HCT116 (cell line): ENCODE results near the gene SLK. TPM values are rescaled to one million over a fixed set of nuclear protein-coding genes. Genes with fewer than 3 reads are reported as not detected.

Experiments used
- ATAC-seq: fragments of 200-7000 bp; cut with Tn5 transposase; 2 replicates; pipeline ENCODE4 v1.9.1; 2020; ENCODE audit warnings: mild to moderate bottlenecking, moderate library complexity
- Bru-seq: library from RNA; stranded (reverse); fragments of 400-500 nt; gene quantifications from one replicate; lab custom pipeline; 2021; lab: Mats Ljungman, UMichigan
- BruChase-seq, 2 experiments: library from RNA; stranded (reverse); fragments of 400-500 nt; gene quantifications; one replicate each; lab custom pipeline; 2021; lab: Mats Ljungman, UMichigan
- BruUV-seq: library from RNA; stranded (reverse); fragments of 400-500 nt; replicated peaks from 2 replicates; lab custom pipeline; 2021; lab: Mats Ljungman, UMichigan
- CTCF ChIA-PET: fragments of 300-600 bp; sonication (Branson Sonifier 250); formaldehyde crosslinking; loops from one replicate; lab custom pipeline; 2021; ENCODE audit warnings: antibody characterized with exemption; lab: Charles Lee
- POLR2A ChIA-PET: fragments of 300-600, 350-600 bp; sonication (Branson Sonifier 250); formaldehyde crosslinking; loops from one replicate; lab custom pipeline; 2021; ENCODE audit warnings: antibody characterized with exemption; lab: Charles Lee
- RAD21 ChIA-PET, 2 experiments: fragments of 300-600 bp; sonication (Branson Sonifier 250); formaldehyde crosslinking; loops; one replicate each; lab custom pipeline; 2023; ENCODE audit warnings: low total read pairs in 2 of 2; ENCODE audit not compliant: uncharacterized antibody in 2 of 2, unreplicated experiment in 2 of 2, low non-redundant PET in 1 of 2; lab: Charles Lee
- DNase-seq: peaks from one replicate; pipeline ENCODE4 v3.0.0-alpha.2; 2010; ENCODE audit warnings: low read depth, low spot score
- H2AFZ ChIP-seq: fragments of 200-600 bp; shearing (Covaris generic), sonication (generic); 2 replicates; pipeline ENCODE4 v1.6.1; 2017; ENCODE audit warnings: low read depth, mixed run types, mixed read lengths, antibody characterized with exemption, low read length; ENCODE audit not compliant: poor library complexity, severe bottlenecking
- H3K27ac ChIP-seq: 2 replicates; pipeline ENCODE4 v1.5.1; 2012; ENCODE audit warnings: low read depth, low read length
- H3K27me3 ChIP-seq: fragments of 200-600 bp; sonication (generic); 2 replicates; pipeline ENCODE4 v1.6.1; 2016; ENCODE audit warnings: mixed run types, low read length, mixed read lengths; ENCODE audit not compliant: insufficient read depth
- H3K36me3 ChIP-seq, 2 experiments: fragments of 200-500 bp in 1 of 2; fragments of 200-600 bp in 1 of 2; sonication (Bioruptor generic) in 1 of 2; sonication (generic) in 1 of 2; 2 replicates each; pipeline versions ENCODE4 v1.5.1 to v1.6.1; 2014 to 2016; ENCODE audit warnings: low read length in 2 of 2, inconsistent platforms in 1 of 2, mixed read lengths in 1 of 2, mixed run types in 1 of 2; ENCODE audit not compliant: insufficient read depth in 2 of 2, control insufficient read depth in 1 of 2
- H3K4me1 ChIP-seq, 2 experiments: fragments of 200-600 bp in 1 of 2; sonication (generic) in 1 of 2; 2 replicates each; pipeline versions ENCODE4 v1.5.1 to v1.6.1; 2012 to 2017; ENCODE audit warnings: low read length in 2 of 2, inconsistent platforms in 1 of 2, mild to moderate bottlenecking in 1 of 2, mixed read lengths in 1 of 2, mixed run types in 1 of 2, moderate library complexity in 1 of 2; ENCODE audit not compliant: insufficient read depth in 2 of 2, control insufficient read depth in 1 of 2
- H3K4me2 ChIP-seq: fragments of 200-600 bp; sonication (generic); 2 replicates; pipeline ENCODE4 v1.6.1; 2017; ENCODE audit warnings: mixed run types, low read length, mixed read lengths
- H3K4me3 ChIP-seq, 2 experiments: fragments of 200-600 bp in 1 of 2; sonication (generic) in 1 of 2; replicated peaks in 1 of 2; 2 replicates each; pipeline ENCODE4 v1.5.1; 2011 to 2016; ENCODE audit warnings: low read length in 2 of 2, control low read depth in 1 of 2, low read depth in 1 of 2, mild to moderate bottlenecking in 1 of 2, mixed read lengths in 1 of 2, mixed run types in 1 of 2
- H3K79me2 ChIP-seq: fragments of 200-600 bp; sonication (generic); 2 replicates; pipeline ENCODE4 v1.6.1; 2017; ENCODE audit warnings: mild to moderate bottlenecking, mixed run types, low read length, moderate library complexity, mixed read lengths; ENCODE audit not compliant: insufficient read depth
- H3K9ac ChIP-seq: fragments of 200-600 bp; sonication (generic); 2 replicates; pipeline ENCODE4 v1.6.1; 2016; ENCODE audit warnings: low read length, mixed read lengths
- H3K9me2 ChIP-seq: fragments of 200-600 bp; sonication (generic), shearing (Covaris generic); 2 replicates; pipeline ENCODE4 v1.6.1; 2017; ENCODE audit warnings: mixed run types, mild to moderate bottlenecking, moderate library complexity; ENCODE audit not compliant: insufficient read depth
- H3K9me3 ChIP-seq, 2 experiments: fragments of 200-500 bp in 1 of 2; fragments of 200-600 bp in 1 of 2; sonication (Bioruptor generic) in 1 of 2; sonication (generic) in 1 of 2; 2 replicates each; pipeline ENCODE4 v1.6.1; 2014 to 2017; ENCODE audit warnings: low read length in 2 of 2, mixed read lengths in 2 of 2, inconsistent platforms in 1 of 2, low read depth in 1 of 2, mild to moderate bottlenecking in 1 of 2, mixed run types in 1 of 2, moderate library complexity in 1 of 2; ENCODE audit not compliant: control insufficient read depth in 1 of 2, insufficient read depth in 1 of 2
- H4K20me1 ChIP-seq: fragments of 200-600 bp; sonication (generic), shearing (Covaris generic); 2 replicates; pipeline ENCODE4 v1.6.1; 2017; ENCODE audit warnings: mixed run types, mild to moderate bottlenecking, moderate library complexity; ENCODE audit not compliant: insufficient read depth
- ATF3 ChIP-seq: IDR thresholded peaks from 2 replicates; pipeline ENCODE4 v1.6.1; 2012
- CBX3 ChIP-seq: IDR thresholded peaks from 2 replicates; pipeline ENCODE4 v1.6.1; 2012; ENCODE audit warnings: low read depth
- EGR1 ChIP-seq: IDR thresholded peaks from 2 replicates; pipeline ENCODE4 v1.6.1; 2012; ENCODE audit warnings: low read depth
- ELF1 ChIP-seq: IDR thresholded peaks from 2 replicates; pipeline ENCODE4 v1.6.1; 2012; ENCODE audit warnings: low read depth, borderline replicate concordance
- EZH2 ChIP-seq: fragments of 200-600 bp; sonication (generic); IDR thresholded peaks from 2 replicates; pipeline ENCODE4 v1.6.1; 2017; ENCODE audit warnings: antibody characterized with exemption, mixed run types
- EZH2phosphoT487 ChIP-seq: fragments of 200-600 bp; IDR thresholded peaks from 2 replicates; pipeline ENCODE4 v1.6.1; 2018; ENCODE audit warnings: antibody characterized with exemption, borderline replicate concordance
- FOSL1 ChIP-seq: IDR thresholded peaks from 2 replicates; pipeline ENCODE4 v1.6.1; 2012; ENCODE audit warnings: low read depth
- JUND ChIP-seq: IDR thresholded peaks from 2 replicates; pipeline ENCODE4 v1.6.1; 2012
- POLR2A ChIP-seq: IDR thresholded peaks from 2 replicates; pipeline ENCODE4 v1.7.0; 2011; ENCODE audit warnings: borderline replicate concordance; ENCODE audit not compliant: insufficient read depth, insufficient read length; ENCODE audit errors: extremely low read depth
- POLR2AphosphoS5 ChIP-seq: IDR thresholded peaks from 2 replicates; pipeline ENCODE4 v1.6.1; 2011; ENCODE audit warnings: mild to moderate bottlenecking, low read depth, low read length, moderate library complexity
- RAD21 ChIP-seq: IDR thresholded peaks from 2 replicates; pipeline ENCODE4 v1.6.1; 2012; ENCODE audit warnings: low read depth, mild to moderate bottlenecking
- SIN3A ChIP-seq: IDR thresholded peaks from 2 replicates; pipeline ENCODE4 v1.6.1; 2012; ENCODE audit warnings: low read depth
- SP1 ChIP-seq: IDR thresholded peaks from 2 replicates; pipeline ENCODE4 v1.6.1; 2012; ENCODE audit warnings: low read depth
- SRF ChIP-seq: IDR thresholded peaks from 2 replicates; pipeline ENCODE4 v1.6.1; 2012; ENCODE audit warnings: low read depth
- TCF7L2 ChIP-seq: IDR thresholded peaks from 2 replicates; pipeline ENCODE4 v1.7.0; 2011; ENCODE audit warnings: borderline replicate concordance, inconsistent platforms; ENCODE audit not compliant: insufficient read depth, insufficient read length; ENCODE audit errors: extremely low read depth
- ZFX ChIP-seq: fragments of 450-650 bp; IDR thresholded peaks from 2 replicates; pipeline ENCODE4 v1.6.1; 2017
- ZNF274 ChIP-seq: fragments of 200-500 bp; sonication (Bioruptor generic); IDR thresholded peaks from 2 replicates; pipeline ENCODE4 v1.6.1; 2014; ENCODE audit warnings: mild to moderate bottlenecking, low read depth, low read length, inconsistent platforms
- intact Hi-C: fragments of 100-400 bp; cut with micrococcal nuclease; formaldehyde crosslinking; loops from 2 replicates; pipeline ENCODE4 v1.10.0; 2022
- long read RNA-seq: library from polyadenylated mRNA; unstranded; transcript quantifications from one replicate; pipeline ENCODE4 v2.0.0, GENCODE V29; 2021; ENCODE audit not compliant: unreplicated experiment
- polyA plus RNA-seq: library from polyadenylated mRNA; unstranded; fragments of >200 nt; gene quantifications from 2 replicates; pipeline ENCODE4 v1.2.1, GENCODE V29; 2012; ENCODE audit warnings: missing spikeins
- total RNA-seq: library from RNA; stranded (reverse); gene quantifications from one replicate; pipeline ENCODE4 v1.2.1, GENCODE V29; 2021; ENCODE audit not compliant: unreplicated experiment
- TF ChIP-seq, protein P1 (sequence below): IDR thresholded peaks from 2 replicates; pipeline ENCODE4 v1.6.1; 2012
- TF ChIP-seq, protein P2 (sequence below), 3 experiments: fragments of 200-600 bp in 1 of 3; sonication (generic) in 1 of 3; IDR thresholded peaks in 2 of 3; conservative IDR thresholded peaks in 1 of 3; 2 replicates each; pipeline ENCODE4 v1.5.1; 2012 to 2017; ENCODE audit warnings: low read depth in 2 of 3, low read length in 2 of 3, antibody characterized with exemption in 1 of 3, borderline replicate concordance in 1 of 3, control low read depth in 1 of 3, mild to moderate bottlenecking in 1 of 3, mixed read lengths in 1 of 3, mixed run types in 1 of 3, moderate library complexity in 1 of 3; ENCODE audit not compliant: insufficient read depth in 1 of 3
- TF ChIP-seq, protein P3 (sequence below): IDR thresholded peaks from 2 replicates; pipeline ENCODE4 v1.6.1; 2011; ENCODE audit warnings: mild to moderate bottlenecking, low read length, moderate library complexity; ENCODE audit not compliant: insufficient replicate concordance; ENCODE audit errors: extremely low read depth

Gene SLK
- total RNA-seq (44.2 TPM), Bru-seq, nascent RNA (percentile 97 among the genes with signal in this experiment), BruChase-seq, experiment 1, labeled RNA remaining after a 6-hour chase (percentile 93 among the genes with signal in this experiment), BruChase-seq, experiment 2, labeled RNA remaining after a 2-hour chase (percentile 96 among the genes with signal in this experiment)
- 9.4 and 13.3 TPM in 2 replicates for polyA plus RNA-seq
- long read RNA-seq, full-length matches to known transcripts, result 29 of 259 reads
- long read RNA-seq, partial matches to known transcripts, result 209 of 259 reads
- long read RNA-seq, other reads (novel, unspliced or antisense), result 21 of 259 reads

GRCh38 chr10:103966671-103967447, at the start of gene SLK:
Gene SLK, plus strand, starts transcription at chr10:103967140. Its CDS starts 606 bp downstream, at chr10:103967746.
- Histone ChIP-seq H3K4me2 (peak within 1 kb of the TSS; percentile 89), H3K79me2 (peaks cover 44% of the 10 kb centered on the region), H3K27ac (peak within 1 kb of the TSS; percentile 95), H3K9me3 (no peaks in the 10 kb centered on the region), H3K9me2 (no peaks in the 10 kb centered on the region), H3K9ac (peak within 1 kb of the TSS; percentile 83), H2AFZ (peak within 1 kb of the TSS; percentile 79), H3K4me3 (peak within 1 kb of the TSS; percentile 73 to 83), H3K27me3 (no peaks in the 10 kb centered on the region), H3K4me1 (peaks cover 28 to 46% of the 10 kb centered on the region in 2 experiments; a peak in 3 of 4 replicates), H3K36me3 (no peaks in the 10 kb centered on the region; a peak in 1 of 4 replicates), H4K20me1 (no peaks in the 10 kb centered on the region)
- ATAC-seq (peak; percentile 87), DNase-seq (peak; percentile 59)
- BruUV-seq, result no TSS peak
- intact Hi-C loops, result loop anchor here (5.0 kb wide), 2 partner anchors 45 to 70 kb away; no protein-coding TSS in a partner anchor
- ChIA-PET RAD21 (interaction anchor here in 1 of 2 experiments (0.7 kb wide), 1 partner anchor 79 kb away, joined by 4 read pairs; no protein-coding TSS in a partner anchor), CTCF (no interaction called here), POLR2A (no interaction called here)
- TF ChIP-seq, protein P1, sequence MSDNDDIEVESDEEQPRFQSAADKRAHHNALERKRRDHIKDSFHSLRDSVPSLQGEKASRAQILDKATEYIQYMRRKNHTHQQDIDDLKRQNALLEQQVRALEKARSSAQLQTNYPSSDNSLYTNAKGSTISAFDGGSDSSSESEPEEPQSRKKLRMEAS, result peak; percentile 52; the same call in 1 of the 2 replicates
- TF ChIP-seq ATF3 (no peak), FOSL1 (no peak), JUND (no peak), EZH2phosphoT487 (no peak), POLR2A (peak; percentile 70), SP1 (no peak), EZH2 (no peak), ELF1 (no peak), ZFX (peak; percentile 99), EGR1 (peak; percentile 69), SIN3A (peak; percentile 24; the same call in 1 of the 2 replicates), TCF7L2 (no peak), POLR2AphosphoS5 (peak; percentile 95), SRF (no peak), CBX3 (no peak), RAD21 (no peak), ZNF274 (no peak)
- TF ChIP-seq, protein P2, sequence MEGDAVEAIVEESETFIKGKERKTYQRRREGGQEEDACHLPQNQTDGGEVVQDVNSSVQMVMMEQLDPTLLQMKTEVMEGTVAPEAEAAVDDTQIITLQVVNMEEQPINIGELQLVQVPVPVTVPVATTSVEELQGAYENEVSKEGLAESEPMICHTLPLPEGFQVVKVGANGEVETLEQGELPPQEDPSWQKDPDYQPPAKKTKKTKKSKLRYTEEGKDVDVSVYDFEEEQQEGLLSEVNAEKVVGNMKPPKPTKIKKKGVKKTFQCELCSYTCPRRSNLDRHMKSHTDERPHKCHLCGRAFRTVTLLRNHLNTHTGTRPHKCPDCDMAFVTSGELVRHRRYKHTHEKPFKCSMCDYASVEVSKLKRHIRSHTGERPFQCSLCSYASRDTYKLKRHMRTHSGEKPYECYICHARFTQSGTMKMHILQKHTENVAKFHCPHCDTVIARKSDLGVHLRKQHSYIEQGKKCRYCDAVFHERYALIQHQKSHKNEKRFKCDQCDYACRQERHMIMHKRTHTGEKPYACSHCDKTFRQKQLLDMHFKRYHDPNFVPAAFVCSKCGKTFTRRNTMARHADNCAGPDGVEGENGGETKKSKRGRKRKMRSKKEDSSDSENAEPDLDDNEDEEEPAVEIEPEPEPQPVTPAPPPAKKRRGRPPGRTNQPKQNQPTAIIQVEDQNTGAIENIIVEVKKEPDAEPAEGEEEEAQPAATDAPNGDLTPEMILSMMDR (IDR thresholded peaks at IDR 0.05 in 2 of 3, conservative IDR thresholded peaks at IDR 0.05 in 1 of 3; ENCODE audit: borderline replicate concordance in 1 of 3, insufficient read depth in 1 of 3, low read depth in 2 of 3, low read length in 2 of 3), result no peak
- TF ChIP-seq, protein P3, sequence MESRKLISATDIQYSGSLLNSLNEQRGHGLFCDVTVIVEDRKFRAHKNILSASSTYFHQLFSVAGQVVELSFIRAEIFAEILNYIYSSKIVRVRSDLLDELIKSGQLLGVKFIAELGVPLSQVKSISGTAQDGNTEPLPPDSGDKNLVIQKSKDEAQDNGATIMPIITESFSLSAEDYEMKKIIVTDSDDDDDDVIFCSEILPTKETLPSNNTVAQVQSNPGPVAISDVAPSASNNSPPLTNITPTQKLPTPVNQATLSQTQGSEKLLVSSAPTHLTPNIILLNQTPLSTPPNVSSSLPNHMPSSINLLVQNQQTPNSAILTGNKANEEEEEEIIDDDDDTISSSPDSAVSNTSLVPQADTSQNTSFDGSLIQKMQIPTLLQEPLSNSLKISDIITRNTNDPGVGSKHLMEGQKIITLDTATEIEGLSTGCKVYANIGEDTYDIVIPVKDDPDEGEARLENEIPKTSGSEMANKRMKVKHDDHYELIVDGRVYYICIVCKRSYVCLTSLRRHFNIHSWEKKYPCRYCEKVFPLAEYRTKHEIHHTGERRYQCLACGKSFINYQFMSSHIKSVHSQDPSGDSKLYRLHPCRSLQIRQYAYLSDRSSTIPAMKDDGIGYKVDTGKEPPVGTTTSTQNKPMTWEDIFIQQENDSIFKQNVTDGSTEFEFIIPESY, result peak; percentile 56
